Measurements from ENCODE around the gene ZNF410.

- TF ChIP-seq, protein P1, sequence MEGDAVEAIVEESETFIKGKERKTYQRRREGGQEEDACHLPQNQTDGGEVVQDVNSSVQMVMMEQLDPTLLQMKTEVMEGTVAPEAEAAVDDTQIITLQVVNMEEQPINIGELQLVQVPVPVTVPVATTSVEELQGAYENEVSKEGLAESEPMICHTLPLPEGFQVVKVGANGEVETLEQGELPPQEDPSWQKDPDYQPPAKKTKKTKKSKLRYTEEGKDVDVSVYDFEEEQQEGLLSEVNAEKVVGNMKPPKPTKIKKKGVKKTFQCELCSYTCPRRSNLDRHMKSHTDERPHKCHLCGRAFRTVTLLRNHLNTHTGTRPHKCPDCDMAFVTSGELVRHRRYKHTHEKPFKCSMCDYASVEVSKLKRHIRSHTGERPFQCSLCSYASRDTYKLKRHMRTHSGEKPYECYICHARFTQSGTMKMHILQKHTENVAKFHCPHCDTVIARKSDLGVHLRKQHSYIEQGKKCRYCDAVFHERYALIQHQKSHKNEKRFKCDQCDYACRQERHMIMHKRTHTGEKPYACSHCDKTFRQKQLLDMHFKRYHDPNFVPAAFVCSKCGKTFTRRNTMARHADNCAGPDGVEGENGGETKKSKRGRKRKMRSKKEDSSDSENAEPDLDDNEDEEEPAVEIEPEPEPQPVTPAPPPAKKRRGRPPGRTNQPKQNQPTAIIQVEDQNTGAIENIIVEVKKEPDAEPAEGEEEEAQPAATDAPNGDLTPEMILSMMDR (IDR thresholded peaks at IDR 0.05): no peak
- no peak for TF ChIP-seq POLR2A (IDR thresholded peaks at IDR 0.05)
Observed at GRCh38 chr14:73879027-73879426, 7.6 kb upstream of the ZNF410 start.

Data from ovary (tissue), 3 donors.